Thyroid gland (tissue), 4 donors: ENCODE data around the gene IL31. TPM values are rescaled to one million over a fixed set of nuclear protein-coding genes. Genes with fewer than 3 reads are reported as not detected.

Experiments used
- DNase-seq, 2 donors: peaks; one replicate each; pipeline ENCODE4 v3.0.0-alpha.2; 2019
- H3K27ac ChIP-seq, 3 donors: fragments of 200-600 bp; sonication (generic); 1 replicate in 2 of 3; 2 replicates in 1 of 3; pipeline ENCODE4 v1.5.1; 2016 to 2019; ENCODE audit warnings: mild to moderate bottlenecking in 1 of 3, moderate library complexity in 1 of 3
- H3K27me3 ChIP-seq: fragments of 200-600 bp; sonication (generic); one replicate; pipeline ENCODE4 v1.5.1; 2019
- H3K36me3 ChIP-seq, 2 donors: fragments of 200-600 bp; sonication (generic); one replicate each; pipeline ENCODE4 v1.5.1; 2016 to 2019
- H3K4me1 ChIP-seq, 2 donors: fragments of 200-600 bp; sonication (generic); one replicate each; pipeline ENCODE4 v1.5.1; 2017 to 2019
- H3K4me3 ChIP-seq, 3 donors: fragments of 200-600 bp; sonication (generic); replicated peaks in 1 of 3; 1 replicate in 2 of 3; 2 replicates in 1 of 3; pipeline ENCODE4 v1.5.1; 2016; ENCODE audit warnings: mild to moderate bottlenecking in 1 of 3
- H3K9me3 ChIP-seq: fragments of 200-600 bp; sonication (generic); one replicate; pipeline ENCODE4 v1.5.1; 2017
- CTCF ChIP-seq, 6 experiments: fragments of 200-600 bp in 3 of 6; fragments of 450-650 bp in 3 of 6; sonication (generic) in 3 of 6; IDR thresholded peaks; one replicate each; pipeline ENCODE4 v1.5.1; 2016 to 2019; ENCODE audit warnings: antibody characterized with exemption in 6 of 6, mild to moderate bottlenecking in 2 of 6, inconsistent platforms in 1 of 6, moderate library complexity in 1 of 6
- POLR2A ChIP-seq, 2 donors: fragments of 450-650 bp; IDR thresholded peaks; one replicate each; pipeline ENCODE4 v1.6.1; 2017; ENCODE audit warnings: antibody characterized with exemption in 2 of 2, mild to moderate bottlenecking in 2 of 2, moderate library complexity in 1 of 2
- WGBS, 2 donors: methylation state at CpG; one replicate each; pipeline ENCODE4 v1.1.5; 2017; 5-methylcytosine and 5-hydroxymethylcytosine counted together
- intact Hi-C: fragments of 100-400 bp; cut with DNase I; formaldehyde crosslinking; loops from one replicate; pipeline ENCODE4 v1.15.1; 2023
- total RNA-seq, 4 donors: library from RNA; depleted of rRNA; stranded (reverse); fragments of >200 nt; gene quantifications; one replicate each; pipeline ENCODE4 v1.2.3, GENCODE V29; 2016

Gene IL31
- total RNA-seq: not detected

- no peaks in the 10 kb centered on the region for H3K36me3 ChIP-seq
- no peaks in the 10 kb centered on the region for H3K27me3 ChIP-seq
- intact Hi-C loops: no loop called here
- 87 to 88% methylated on average over 14 to 17 of the region's 17 CpGs for WGBS, 2 donors
- no peaks in the 10 kb centered on the region for H3K4me1 ChIP-seq
- no peak for DNase-seq
- H3K4me3 ChIP-seq: no peak within 1 kb of the TSS
- TF ChIP-seq POLR2A (IDR thresholded peaks at IDR 0.05): no peak
- no peak for TF ChIP-seq CTCF (IDR thresholded peaks at IDR 0.05)
- no peaks in the 10 kb centered on the region for H3K9me3 ChIP-seq
- H3K27ac ChIP-seq: no peak within 1 kb of the TSS
Observed at GRCh38 chr12:122174155-122174845, at the start of gene IL31. Gene IL31 (minus strand): TSS chr12:122174221. CDS start chr12:122174172, 49 bp downstream.

GRCh38 chr12:122216445-122216844 is 42.4 kb upstream of the IL31 start:
- Histone ChIP-seq H3K9me3 (no peaks in the 10 kb centered on the region), H3K4me3 (no peak overlapping the region), H3K27me3 (no peaks in the 10 kb centered on the region), H3K27ac (no peak overlapping the region), H3K36me3 (peaks cover 64 to 67% of the 10 kb centered on the region in 2 donors), H3K4me1 (no peaks in the 10 kb centered on the region)
- no peak for DNase-seq
- intact Hi-C loops: no loop called here
- WGBS, 2 donors: 89 to 93% methylated on average over 1 of the region's 1 CpG
- no peak for TF ChIP-seq CTCF (IDR thresholded peaks at IDR 0.05)
- no peak for TF ChIP-seq POLR2A (IDR thresholded peaks at IDR 0.05)

- TF ChIP-seq CTCF (IDR thresholded peaks at IDR 0.05) (no peak), POLR2A (IDR thresholded peaks at IDR 0.05) (no peak)
- intact Hi-C loops: no loop called here
- WGBS, 2 donors: 89 to 90% methylated on average over 5 of the region's 5 CpGs
Observed at GRCh38 chr12:122215771-122216170, 41.8 kb upstream of the IL31 start.

GRCh38 chr12:122208073-122208820 is 34.2 kb upstream of the IL31 start:
- WGBS, 2 donors: 92 to 95% methylated on average over 17 to 18 of the region's 18 CpGs
- Histone ChIP-seq H3K9me3 (no peaks in the 10 kb centered on the region), H3K36me3 (peaks cover 49 to 60% of the 10 kb centered on the region in 2 donors), H3K27ac (no peak overlapping the region), H3K4me1 (peaks cover 0 to 10% of the 10 kb centered on the region in 2 donors), H3K27me3 (no peaks in the 10 kb centered on the region), H3K4me3 (no peak overlapping the region)
- no peak for DNase-seq
- intact Hi-C loops: no loop called here
- TF ChIP-seq CTCF (IDR thresholded peaks at IDR 0.05): no peak
- no peak for TF ChIP-seq POLR2A (IDR thresholded peaks at IDR 0.05)

More at GRCh38 chr12:122215771-122216170, 41.8 kb upstream of the IL31 start:
- no peak overlapping the region for H3K27ac ChIP-seq
- H3K9me3 ChIP-seq: no peaks in the 10 kb centered on the region
- H3K36me3 ChIP-seq: peaks cover 70 to 71% of the 10 kb centered on the region in 2 donors
- H3K4me1 ChIP-seq: no peaks in the 10 kb centered on the region
- no peak for DNase-seq
- no peak overlapping the region for H3K4me3 ChIP-seq
- no peaks in the 10 kb centered on the region for H3K27me3 ChIP-seq

GRCh38 chr12:122207391-122207790 is 33.4 kb upstream of the IL31 start:
- peaks cover 40 to 52% of the 10 kb centered on the region in 2 donors for H3K36me3 ChIP-seq
- H3K27ac ChIP-seq: no peak overlapping the region
- no peak for DNase-seq
- intact Hi-C loops: no loop called here
- TF ChIP-seq CTCF (IDR thresholded peaks at IDR 0.05): no peak
- no peak for TF ChIP-seq POLR2A (IDR thresholded peaks at IDR 0.05)
- no peak overlapping the region for H3K4me3 ChIP-seq
- H3K27me3 ChIP-seq: no peaks in the 10 kb centered on the region
- H3K4me1 ChIP-seq: peaks cover 0 to 14% of the 10 kb centered on the region in 2 donors
- 92 to 93% methylated on average over 8 of the region's 8 CpGs for WGBS, 2 donors
- no peaks in the 10 kb centered on the region for H3K9me3 ChIP-seq
